Testis (tissue), 3 donors: ENCODE measurements around the gene REM2. TPM values are rescaled to one million over a fixed set of nuclear protein-coding genes. Genes with fewer than 3 reads are reported as not detected.
A peak's percentile ranks its signal among the peaks of the same experiment; 100 is the strongest.

Experiments
- DNase-seq: peaks from one replicate; pipeline ENCODE4 v3.0.0-alpha.2; 2019
- H3K27ac ChIP-seq, 2 donors: fragments of 200-600 bp; sonication (generic); one replicate each; pipeline ENCODE4 v1.5.1; 2019
- H3K27me3 ChIP-seq: fragments of 200-600 bp; sonication (generic); one replicate; pipeline ENCODE4 v1.5.1; 2019
- H3K36me3 ChIP-seq: fragments of 200-600 bp; sonication (generic); one replicate; pipeline ENCODE4 v1.5.1; 2017; ENCODE audit warnings: low read depth; ENCODE audit errors: missing control alignments
- H3K4me1 ChIP-seq: fragments of 200-600 bp; sonication (generic); one replicate; pipeline ENCODE4 v1.5.1; 2019
- H3K4me3 ChIP-seq, 2 donors: fragments of 200-600 bp; sonication (generic); one replicate each; pipeline ENCODE4 v1.5.1; 2017 to 2019
- H3K9me3 ChIP-seq: fragments of 200-600 bp; sonication (generic); one replicate; pipeline ENCODE4 v1.5.1; 2017
- CTCF ChIP-seq, 3 experiments: fragments of 450-650 bp in 2 of 3; fragments of 200-600 bp in 1 of 3; sonication (generic) in 1 of 3; IDR thresholded peaks; one replicate each; pipeline ENCODE4 v1.5.1; 2016 to 2019; ENCODE audit warnings: antibody characterized with exemption in 3 of 3, mild to moderate bottlenecking in 2 of 3, moderate library complexity in 1 of 3
- POLR2A ChIP-seq: fragments of 450-650 bp; IDR thresholded peaks from one replicate; pipeline ENCODE4 v1.6.1; 2017; ENCODE audit warnings: antibody characterized with exemption, mild to moderate bottlenecking, moderate library complexity
- WGBS, 2 donors: methylation state at CpG; one replicate each; pipeline ENCODE4 v1.1.5; 2018; 5-methylcytosine and 5-hydroxymethylcytosine counted together
- intact Hi-C: fragments of 100-400 bp; cut with DNase I; formaldehyde crosslinking; loops from one replicate; pipeline ENCODE4 v1.15.1; 2023; ENCODE audit warnings: low total_unique reads
- polyA plus RNA-seq: library from polyadenylated mRNA; stranded (reverse); fragments of 350-450 nt; fragmentation: Illumina TruSeq; extraction: RNeasy Lipid Tissue Mini Kit (QIAGEN cat#74804); gene quantifications from one replicate; pipeline ENCODE4 v1.2.3, GENCODE V29; 2014; ENCODE audit warnings: low read depth, low replicate concordance; ENCODE audit not compliant: insufficient read depth
- total RNA-seq, 2 donors: library from RNA; depleted of rRNA; stranded (reverse); fragments of >200 nt; gene quantifications; one replicate each; pipeline ENCODE4 v1.2.3, GENCODE V29; 2016

REM2 gene
- total and polyA plus RNA-seq, 3 donors from 2014 or later, result 2.4 to 4.8 (median 2.9) TPM

- no peaks in the 10 kb centered on the region for H3K9me3 ChIP-seq
- H3K27ac ChIP-seq, result no peak overlapping the region
- 44% methylated on average over 7 of the region's 7 CpGs for WGBS, 2 donors
- peaks cover 7% of the 10 kb centered on the region for H3K4me1 ChIP-seq
- no peak for DNase-seq
- no peak overlapping the region for H3K4me3 ChIP-seq
- no peaks in the 10 kb centered on the region for H3K36me3 ChIP-seq
- intact Hi-C loops, result no loop called here
- H3K27me3 ChIP-seq, result no peaks in the 10 kb centered on the region
- TF ChIP-seq CTCF (IDR thresholded peaks at IDR 0.05), result no peak
- TF ChIP-seq POLR2A, result no peak
These were observed 958 bp upstream of the REM2 start for GRCh38 chr14:22882064-22882463.

DNA sequence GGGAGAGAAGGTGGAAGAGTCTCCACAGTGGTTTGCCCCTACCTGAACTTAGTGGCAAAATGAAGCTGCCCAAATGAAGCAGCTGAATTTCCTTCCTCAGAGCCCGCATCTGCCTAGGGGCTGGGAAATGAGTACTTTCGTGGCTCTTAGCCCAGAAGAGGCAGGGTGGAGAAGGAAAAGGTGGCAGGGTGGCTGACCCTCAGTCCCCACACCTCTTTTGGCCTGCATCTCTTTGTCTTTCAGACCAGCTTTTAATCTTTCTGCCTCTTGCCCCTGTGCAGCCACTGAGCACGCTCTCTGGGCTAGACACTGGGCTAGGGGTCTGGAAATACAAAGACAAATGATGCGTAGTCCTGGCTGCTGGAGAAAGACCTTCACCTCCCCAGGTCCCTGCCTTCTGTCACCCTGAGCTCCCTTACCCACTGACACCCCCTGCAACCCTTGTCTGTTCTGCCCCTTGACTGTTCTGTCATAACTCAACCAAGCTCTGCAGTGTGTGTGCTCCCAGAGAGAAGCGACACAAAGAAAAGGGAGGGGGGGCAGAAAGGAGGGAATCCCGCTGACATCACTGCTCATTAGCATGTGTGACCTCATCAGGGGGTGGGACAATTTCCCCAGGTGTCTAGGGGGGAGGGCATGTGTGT lies 371 bp upstream of the REM2 start:
- Histone ChIP-seq H3K36me3 (no peaks in the 10 kb centered on the region), H3K27ac (no peak overlapping the region), H3K27me3 (no peaks in the 10 kb centered on the region), H3K4me1 (peaks cover 11% of the 10 kb centered on the region), H3K9me3 (no peaks in the 10 kb centered on the region), H3K4me3 (no peak overlapping the region)
- TF ChIP-seq CTCF (IDR thresholded peaks at IDR 0.05) (no peak), POLR2A (no peak)
- intact Hi-C loops, result no loop called here
- DNase-seq, result peak; percentile 54
- WGBS, 2 donors, result 31 to 48% methylated on average over 6 of the region's 6 CpGs

DNA sequence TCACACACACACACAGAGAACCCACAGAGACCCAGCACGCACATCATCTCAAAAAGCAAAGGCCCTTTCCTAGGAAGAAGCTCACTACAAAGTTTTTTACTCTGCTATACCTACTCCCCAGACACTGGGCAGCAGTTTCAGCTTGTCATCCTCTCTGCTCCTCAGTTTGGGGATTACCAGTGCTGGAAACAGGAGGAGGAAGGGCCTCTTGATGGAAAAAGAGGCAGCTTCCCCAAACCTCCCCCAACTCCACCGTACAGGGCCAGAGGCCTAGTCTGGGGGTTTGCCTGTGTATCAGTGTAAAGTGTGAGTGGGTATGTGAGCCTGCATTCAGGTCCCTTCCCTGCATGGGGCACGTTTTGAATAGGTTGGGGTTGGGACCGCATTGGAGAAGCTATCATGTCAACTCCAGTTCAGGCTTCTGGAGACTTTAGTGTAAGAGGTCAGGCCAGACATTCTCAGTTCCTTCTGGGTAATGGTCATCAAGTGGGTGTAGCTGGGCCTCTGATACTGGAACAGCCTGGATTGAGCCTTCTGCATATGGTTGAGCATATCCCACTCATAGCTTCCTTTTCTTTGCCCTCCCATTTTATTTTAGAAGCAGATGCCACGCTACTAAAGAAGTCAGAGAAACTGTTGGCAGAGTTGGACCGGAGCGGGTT lies 1.2 kb downstream of the REM2 start:
- intact Hi-C loops, result no loop called here

DNA sequence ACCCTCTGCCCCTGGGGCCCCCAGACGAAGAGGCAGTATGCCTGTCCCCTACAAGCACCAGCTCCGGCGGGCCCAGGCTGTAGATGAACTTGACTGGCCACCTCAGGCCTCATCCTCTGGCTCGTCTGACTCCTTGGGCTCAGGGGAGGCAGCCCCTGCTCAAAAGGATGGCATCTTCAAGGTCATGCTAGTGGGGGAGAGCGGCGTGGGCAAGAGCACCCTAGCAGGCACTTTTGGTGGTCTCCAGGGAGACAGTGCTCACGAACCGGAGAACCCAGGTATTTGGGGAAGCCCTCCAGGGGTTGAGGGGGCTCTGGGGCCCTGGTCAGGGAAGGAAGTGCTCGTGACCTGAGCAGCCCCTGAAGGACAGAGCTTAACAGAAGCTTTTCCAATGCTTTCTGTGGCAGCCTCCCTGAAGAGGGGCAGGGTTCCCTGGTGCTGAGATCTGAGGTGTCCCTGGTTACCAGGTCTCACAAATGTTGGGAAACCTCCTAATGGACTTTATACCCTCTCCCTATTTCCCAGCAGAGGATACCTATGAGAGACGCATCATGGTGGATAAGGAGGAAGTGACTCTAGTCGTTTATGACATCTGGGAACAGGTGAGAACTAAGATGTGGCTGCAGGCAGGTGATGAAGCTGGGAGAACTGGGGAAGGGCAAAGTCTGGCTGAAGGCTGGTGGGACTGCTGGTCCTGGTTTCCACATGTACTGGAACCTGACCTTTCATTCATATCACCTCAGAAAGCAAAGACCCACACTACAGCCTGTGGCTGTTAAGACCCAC lies 1.9 kb downstream of the REM2 start:
- no peaks in the 10 kb centered on the region for H3K9me3 ChIP-seq
- WGBS, 2 donors, result 81 to 88% methylated on average over 10 to 11 of the region's 11 CpGs
- H3K4me3 ChIP-seq, result no peak overlapping the region
- TF ChIP-seq CTCF (IDR thresholded peaks at IDR 0.05) (no peak), POLR2A (no peak)
- intact Hi-C loops, result no loop called here
- no peaks in the 10 kb centered on the region for H3K27me3 ChIP-seq
- peaks cover 15% of the 10 kb centered on the region for H3K4me1 ChIP-seq
- no peak for DNase-seq
- no peaks in the 10 kb centered on the region for H3K36me3 ChIP-seq
- no peak overlapping the region for H3K27ac ChIP-seq

More for the DNA sequence above, 1.2 kb downstream of the REM2 start:
- Histone ChIP-seq H3K36me3 (no peaks in the 10 kb centered on the region), H3K9me3 (no peaks in the 10 kb centered on the region), H3K27me3 (no peaks in the 10 kb centered on the region), H3K4me1 (peaks cover 15% of the 10 kb centered on the region), H3K27ac (no peak overlapping the region), H3K4me3 (no peak overlapping the region)
- TF ChIP-seq CTCF (IDR thresholded peaks at IDR 0.05) (no peak), POLR2A (no peak)
- DNase-seq, result no peak
- WGBS, 2 donors, result 74 to 89% methylated on average over 7 of the region's 7 CpGs
